Omental fat pad (tissue), 4 donors: ENCODE results near the gene PTPRF. TPM values are rescaled to one million over a fixed set of nuclear protein-coding genes. Genes with fewer than 3 reads are reported as not detected.

Experiments
- ATAC-seq: fragments of 150-250 bp; one replicate; pipeline ENCODE4 v1.9.1; 2016; ENCODE audit warnings: mild to moderate bottlenecking, moderate library complexity; ENCODE audit not compliant: low FRiP score
- DNase-seq: peaks from one replicate; pipeline ENCODE4 v3.0.0-alpha.2; 2019; ENCODE audit warnings: low spot score
- CTCF ChIP-seq, 3 donors: fragments of 450-650 bp; IDR thresholded peaks; one replicate each; pipeline ENCODE4 v1.5.1; 2016 to 2017; ENCODE audit warnings: antibody characterized with exemption in 3 of 3, mild to moderate bottlenecking in 3 of 3, moderate library complexity in 2 of 3
- total RNA-seq, 4 donors: library from RNA; depleted of rRNA; stranded (reverse); fragments of >200 nt; gene quantifications; one replicate each; pipeline ENCODE4 v1.1.0, GENCODE V29; 2016

PTPRF gene
- total RNA-seq, 4 donors from 2014 or later: 79.1 to 176 (median 139) TPM

- DNase-seq (no peak), ATAC-seq (no peak)
- TF ChIP-seq CTCF (IDR thresholded peaks at IDR 0.05): no peak
These were observed 87.0 kb downstream of the PTPRF start for GRCh38 chr1:43617668-43618067.

- TF ChIP-seq CTCF (IDR thresholded peaks at IDR 0.05): no peak
- DNase-seq: no peak
- no peak for ATAC-seq
These were observed 88.0 kb downstream of the PTPRF start for GRCh38 chr1:43618521-43619313.

- ATAC-seq: no peak
- TF ChIP-seq CTCF (IDR thresholded peaks at IDR 0.05): no peak
- DNase-seq: no peak
These were observed 88.7 kb downstream of the PTPRF start for GRCh38 chr1:43619314-43619790.

GRCh38 chr1:43619996-43620920, 89.6 kb downstream of the PTPRF start:
- no peak for ATAC-seq
- no peak for TF ChIP-seq CTCF (IDR thresholded peaks at IDR 0.05)
- DNase-seq: no peak

- TF ChIP-seq CTCF (IDR thresholded peaks at IDR 0.05): no peak
- ATAC-seq (no peak), DNase-seq (no peak)
These were observed 90.3 kb downstream of the PTPRF start for GRCh38 chr1:43620956-43621355.

GRCh38 chr1:43621386-43621785, 90.7 kb downstream of the PTPRF start:
- no peak for DNase-seq
- no peak for ATAC-seq
- TF ChIP-seq CTCF (IDR thresholded peaks at IDR 0.05): no peak
